Heart right ventricle (tissue), 16 donors: Measurements from ENCODE around the gene ADCK2. TPM values are rescaled to one million over a fixed set of nuclear protein-coding genes. Genes with fewer than 3 reads are reported as not detected.
"Not testable (repeated sequence)": the region's sequence is repeated elsewhere in the genome, so short reads cannot be mapped to it uniquely, and the experiment has no call there.

Experiments
- ATAC-seq, 8 donors: fragments of 200-7000 bp; cut with Tn5 transposase; one replicate each; pipeline ENCODE4 v1.9.1; 2020; ENCODE audit warnings: mild to moderate bottlenecking in 8 of 8, moderate library complexity in 8 of 8, moderate number of reproducible peaks in 1 of 8
- DNase-seq, 2 donors: peaks; one replicate each; pipeline ENCODE4 v3.0.0-alpha.2; 2020
- H3K27ac ChIP-seq, 10 donors: fragments of 200-600 bp; sonication (generic) in 2 of 10; one replicate each; pipeline versions ENCODE4 v1.5.0 to v1.8.0; 2020 to 2022; ENCODE audit warnings: mild to moderate bottlenecking in 3 of 10
- H3K27me3 ChIP-seq, 7 donors: fragments of 200-600 bp; one replicate each; pipeline ENCODE4 v1.8.0; 2021 to 2022; ENCODE audit warnings: mild to moderate bottlenecking in 2 of 7
- H3K36me3 ChIP-seq, 9 donors: fragments of 200-600 bp; sonication (generic) in 1 of 9; one replicate each; pipeline versions ENCODE4 v1.5.0 to v1.8.0; 2020 to 2022; ENCODE audit warnings: mild to moderate bottlenecking in 2 of 9
- H3K4me1 ChIP-seq, 9 donors: fragments of 200-600 bp; sonication (generic) in 1 of 9; one replicate each; pipeline versions ENCODE4 v1.5.0 to v1.8.0; 2020 to 2022; ENCODE audit warnings: mild to moderate bottlenecking in 4 of 9
- H3K4me3 ChIP-seq, 10 donors: fragments of 200-600 bp; sonication (generic) in 2 of 10; one replicate each; pipeline versions ENCODE4 v1.5.0 to v1.8.0; 2020 to 2022; ENCODE audit warnings: mild to moderate bottlenecking in 7 of 10, moderate library complexity in 2 of 10
- H3K9me3 ChIP-seq, 11 donors: fragments of 200-600 bp in 10 of 11; sonication (generic) in 2 of 11; one replicate each; pipeline versions ENCODE4 v1.5.0 to v1.8.0; 2013 to 2022; ENCODE audit warnings: mild to moderate bottlenecking in 2 of 11, control low read depth in 1 of 11, moderate library complexity in 1 of 11
- WGBS, 2 donors: extraction: QIAGEN DNeasy Blood & Tissue Kit; methylation state at CpG; one replicate each; pipeline ENCODE4 v1.1.7; 2013; ENCODE audit warnings: inconsistent platforms in 1 of 2; 5-methylcytosine and 5-hydroxymethylcytosine counted together
- intact Hi-C, 10 donors: fragments of 100-400 bp; cut with DNase I; formaldehyde crosslinking; loops; one replicate each; pipeline versions ENCODE4 v1.11.1 to v1.14.2; 2022
- polyA plus RNA-seq, 2 donors: library from polyadenylated mRNA; stranded (reverse); fragments of 200-250 nt; gene quantifications; one replicate each; pipeline ENCODE4 v1.2.3, GENCODE V29; 2013
- total RNA-seq, 10 donors: library from RNA; stranded (reverse); fragmentation: NEBNext Ultra II Directional in 3 of 10; extraction: Animal tissue kit (Norgen Biotek cat#: 25700) in 3 of 10; gene quantifications; one replicate each; pipeline versions ENCODE4 v1.2.1 to v1.2.4, GENCODE V29; 2021 to 2023
- TF ChIP-seq, protein P1 (sequence below), 9 donors: fragments of 200-600 bp; sonication (generic) in 2 of 9; IDR thresholded peaks; one replicate each; pipeline versions ENCODE4 v1.5.0 to v1.8.0; 2021 to 2022; ENCODE audit warnings: antibody characterized with exemption in 9 of 9, mild to moderate bottlenecking in 5 of 9, moderate library complexity in 1 of 9
- donor health status: Arrhythmogenic right ventricular cardiomyopathy.
- donor health status: ischemic (EF 13 %, LVEDD 7.1; RV severe dilation, severe dysfunction).
- donor health status: healthy with polysubstance abuse.
- donor health status: DM: no; HTN: yes; CAD: no.
- donor health status: DM: no; HTN: no; CAD: no.
- donor health status: ischemic (EF 25% LVEDD 6.9; RV normal size, moderate dysfunction).
- donor health status: ischemic (EF 25% LVEDD 5.7; RV mildly dilated, moderate dysfunction).
- donor health status: healthy.
- donor health status: DM: yes; HTN: yes; CAD: no.
- donor health status: Ischemic cardiomyopathy.
- donor health status: ischemic (EF 35%, LVEDD 5.7; RV mildly dilated, moderate dysfunction).
- donor health status: nonischemic (EF 11% LVEDD 7.7; RV severe dilation, severe dysfunction).
- donor health status: DM: yes; HTN: yes; CAD: no.
- donor health status: PGD.
- donor health status: ischemic (EF 29% LVEDD 5.4; RV normal size, mild dysfunction).
- donor health status: nonischemic (EF 23%, LVEDD 6.1; RV moderate dilation, normal function).

Gene ADCK2
- total and polyA plus RNA-seq, 12 donors = 5.6 to 11.4 (median 8.2) TPM

DNA sequence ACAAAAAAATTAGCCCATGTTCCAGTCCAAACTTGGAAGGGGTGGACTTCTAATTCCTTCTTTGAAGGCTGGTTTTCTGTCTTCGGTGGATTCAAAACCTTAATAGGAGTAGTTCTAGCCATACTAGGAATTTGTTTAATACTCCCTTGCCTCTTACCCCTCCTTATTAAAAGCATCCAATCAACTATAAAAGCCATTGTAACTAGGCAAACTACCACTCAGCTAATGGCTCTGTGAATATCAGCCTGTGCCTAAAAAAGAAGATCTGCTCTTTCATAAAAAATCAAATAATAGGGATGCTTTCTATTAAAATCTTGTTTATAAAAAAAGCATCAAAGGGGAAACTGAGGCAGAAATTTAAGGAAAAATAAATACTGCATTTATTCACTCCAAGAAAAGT, 4.1 kb upstream of the ADCK2 start:
- no peak for DNase-seq
- no peaks in the 10 kb centered on the region for H3K36me3 ChIP-seq
- no peak overlapping the region for H3K4me3 ChIP-seq
- TF ChIP-seq, protein P1, sequence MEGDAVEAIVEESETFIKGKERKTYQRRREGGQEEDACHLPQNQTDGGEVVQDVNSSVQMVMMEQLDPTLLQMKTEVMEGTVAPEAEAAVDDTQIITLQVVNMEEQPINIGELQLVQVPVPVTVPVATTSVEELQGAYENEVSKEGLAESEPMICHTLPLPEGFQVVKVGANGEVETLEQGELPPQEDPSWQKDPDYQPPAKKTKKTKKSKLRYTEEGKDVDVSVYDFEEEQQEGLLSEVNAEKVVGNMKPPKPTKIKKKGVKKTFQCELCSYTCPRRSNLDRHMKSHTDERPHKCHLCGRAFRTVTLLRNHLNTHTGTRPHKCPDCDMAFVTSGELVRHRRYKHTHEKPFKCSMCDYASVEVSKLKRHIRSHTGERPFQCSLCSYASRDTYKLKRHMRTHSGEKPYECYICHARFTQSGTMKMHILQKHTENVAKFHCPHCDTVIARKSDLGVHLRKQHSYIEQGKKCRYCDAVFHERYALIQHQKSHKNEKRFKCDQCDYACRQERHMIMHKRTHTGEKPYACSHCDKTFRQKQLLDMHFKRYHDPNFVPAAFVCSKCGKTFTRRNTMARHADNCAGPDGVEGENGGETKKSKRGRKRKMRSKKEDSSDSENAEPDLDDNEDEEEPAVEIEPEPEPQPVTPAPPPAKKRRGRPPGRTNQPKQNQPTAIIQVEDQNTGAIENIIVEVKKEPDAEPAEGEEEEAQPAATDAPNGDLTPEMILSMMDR (IDR thresholded peaks at IDR 0.05) = no peak
- H3K27me3 ChIP-seq = no peaks in the 10 kb centered on the region
- no peak for ATAC-seq
- no peak overlapping the region for H3K27ac ChIP-seq
- no peaks in the 10 kb centered on the region for H3K9me3 ChIP-seq
- WGBS, 2 donors = 89 to 100% methylated on average over 1 of the region's 1 CpG
- peaks cover 0 to 13% (median 10%) of the 10 kb centered on the region in 9 donors for H3K4me1 ChIP-seq
- intact Hi-C loops = no loop called here

DNA sequence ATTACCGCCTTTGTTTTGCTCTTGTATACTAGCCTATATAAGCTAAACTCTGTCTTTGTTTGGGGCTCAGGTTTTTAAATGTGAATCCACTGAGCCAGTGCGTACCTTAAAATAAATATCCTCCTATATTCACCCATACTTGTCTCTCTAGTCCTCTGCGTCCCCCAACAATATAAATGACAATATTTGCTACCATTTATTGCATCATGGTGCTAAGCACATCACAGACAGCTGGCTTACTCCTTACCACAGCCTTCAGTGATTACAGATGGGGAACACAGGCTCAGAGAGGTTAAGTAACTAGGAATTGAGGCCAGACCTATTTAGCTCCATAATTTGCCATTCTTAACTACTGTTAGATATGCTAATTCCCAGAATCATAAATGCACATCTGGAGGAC, 3.4 kb upstream of the ADCK2 start:
- 92 to 96% methylated on average over 3 of the region's 3 CpGs for WGBS, 2 donors

DNA sequence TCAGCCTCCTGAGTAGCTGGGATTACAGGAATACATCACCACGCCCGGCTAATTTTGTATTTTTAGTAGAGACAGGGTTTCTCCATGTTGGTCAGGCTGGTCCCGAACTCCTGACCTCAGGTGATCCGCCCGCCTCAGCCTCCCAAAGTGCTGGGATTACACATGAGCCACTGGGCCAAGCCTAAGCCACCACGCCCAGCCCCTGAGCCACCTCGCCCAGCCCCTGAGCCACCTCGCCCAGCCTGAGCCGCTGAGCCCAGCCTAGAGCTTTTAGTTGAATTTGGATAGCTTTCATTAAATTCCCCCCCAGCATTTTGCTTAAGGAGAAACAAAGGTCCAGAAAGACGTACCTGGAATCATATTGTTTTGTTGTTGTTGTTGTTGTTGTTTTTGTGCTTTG, 2.9 kb upstream of the ADCK2 start:
- not testable (repeated sequence) for DNase-seq, H3K27ac ChIP-seq, H3K4me3 ChIP-seq, H3K9me3 ChIP-seq, H3K27me3 ChIP-seq, ATAC-seq, H3K36me3 ChIP-seq
- H3K4me1 ChIP-seq = peaks cover 0 to 25% (median 22%) of the 10 kb centered on the region in 9 donors
- WGBS, 2 donors = 93 to 94% methylated on average over 10 of the region's 10 CpGs
- intact Hi-C loops = loop anchor here in 4 of 10 donors (10.0 kb wide), 1 partner anchor 345 kb away; the partner anchor contains the start of gene MRPS33 (in 4 of the 4)

More for the DNA sequence above, 3.4 kb upstream of the ADCK2 start:
- Histone ChIP-seq H3K27me3 (no peaks in the 10 kb centered on the region), H3K36me3 (no peaks in the 10 kb centered on the region), H3K27ac (no peak overlapping the region), H3K9me3 (no peaks in the 10 kb centered on the region), H3K4me3 (no peak overlapping the region), H3K4me1 (peaks cover 0 to 20% (median 17%) of the 10 kb centered on the region in 9 donors)
- ATAC-seq = no peak
- no peak for DNase-seq
- intact Hi-C loops = no loop called here
- TF ChIP-seq, protein P1 (IDR thresholded peaks at IDR 0.05) = no peak

- H3K4me3 ChIP-seq = no peak overlapping the region
- DNase-seq = no peak
- peaks cover 0 to 31% (median 28%) of the 10 kb centered on the region in 9 donors for H3K4me1 ChIP-seq
- H3K27ac ChIP-seq = no peak overlapping the region
- 70 to 75% methylated on average over 4 of the region's 4 CpGs for WGBS, 2 donors
- no peaks in the 10 kb centered on the region for H3K36me3 ChIP-seq
- no peaks in the 10 kb centered on the region for H3K27me3 ChIP-seq
- no peak for ATAC-seq
- intact Hi-C loops = loop anchor here in 4 of 10 donors (10.0 kb wide), 1 partner anchor 344 kb away; the partner anchor contains the start of gene MRPS33 (in 4 of the 4)
- TF ChIP-seq, protein P1 (IDR thresholded peaks at IDR 0.05) = no peak
- no peaks in the 10 kb centered on the region for H3K9me3 ChIP-seq
Observed at GRCh38 chr7:140670343-140670935, 2.3 kb upstream of the ADCK2 start.

DNA sequence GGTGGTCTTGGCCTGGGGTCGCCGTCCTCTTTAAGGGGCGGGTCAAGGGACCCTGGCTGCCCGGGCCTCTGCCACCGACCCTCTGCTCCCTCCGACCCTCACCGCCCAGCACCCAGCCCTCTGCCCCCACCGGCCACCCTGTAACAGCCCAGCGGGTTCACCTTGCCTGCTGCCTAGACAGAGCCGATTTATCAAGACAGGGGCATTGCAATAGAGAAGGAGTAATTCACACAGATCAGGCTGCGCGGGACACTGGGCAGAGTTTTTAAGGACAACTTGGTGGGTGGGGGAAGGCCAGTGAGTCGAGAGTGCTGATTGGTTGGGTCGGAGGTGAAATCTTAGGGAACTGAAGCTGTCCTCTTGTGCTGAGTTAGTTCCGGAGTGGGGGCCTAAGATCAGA, 779 bp upstream of the ADCK2 start:
- H3K4me3 ChIP-seq = peak overlapping the region in 1 of 10 donors; percentile 82
- TF ChIP-seq, protein P1 (IDR thresholded peaks at IDR 0.05) = no peak
- no peak overlapping the region for H3K27ac ChIP-seq
- 76 to 78% methylated on average over 15 of the region's 15 CpGs for WGBS, 2 donors
- ATAC-seq (no peak), DNase-seq (no peak)
- peaks cover 0 to 6% (median 0%) of the 10 kb centered on the region in 9 donors for H3K36me3 ChIP-seq
- peaks cover 0 to 35% (median 33%) of the 10 kb centered on the region in 9 donors for H3K4me1 ChIP-seq
- intact Hi-C loops = loop anchor here in 4 of 10 donors (10.0 kb wide), 1 partner anchor 343 kb away; the partner anchor contains the start of gene MRPS33 (in 4 of the 4)
- H3K27me3 ChIP-seq = no peaks in the 10 kb centered on the region
- H3K9me3 ChIP-seq = no peaks in the 10 kb centered on the region
